PFSK-1 (cell line): Measurements from ENCODE around the gene PPP2R3C.

Experiments
- FOXP2 ChIP-seq: optimal IDR thresholded peaks from 2 replicates; pipeline ENCODE3; 2011; ENCODE audit warnings: borderline replicate concordance, control low read depth, inconsistent platforms; ENCODE audit not compliant: insufficient read depth; ENCODE audit errors: extremely low read length, extremely low read depth
- POLR2AphosphoS5 ChIP-seq: IDR thresholded peaks from 2 replicates; pipeline ENCODE4 v1.6.1; 2012; ENCODE audit warnings: low read depth, mild to moderate bottlenecking, control low read depth, low read length, moderate library complexity
- SIN3A ChIP-seq: IDR thresholded peaks from 2 replicates; pipeline ENCODE4 v1.6.1; 2012; ENCODE audit warnings: mild to moderate bottlenecking, low read length, moderate library complexity, borderline replicate concordance; ENCODE audit not compliant: insufficient read depth
- TAF1 ChIP-seq: IDR thresholded peaks from 2 replicates; pipeline ENCODE4 v1.6.1; 2012; ENCODE audit warnings: low read length, control low read depth, borderline replicate concordance; ENCODE audit not compliant: insufficient read depth
- TF ChIP-seq, protein P1 (sequence below), 2 experiments: IDR thresholded peaks; 2 replicates each; pipeline versions ENCODE4 v1.6.1 to v1.8.0; 2011 to 2012; ENCODE audit warnings: low read depth in 2 of 2, low read length in 2 of 2, control low read depth in 1 of 2, inconsistent platforms in 1 of 2, mild to moderate bottlenecking in 1 of 2, moderate library complexity in 1 of 2; ENCODE audit not compliant: insufficient read depth in 1 of 2

PPP2R3C gene

DNA sequence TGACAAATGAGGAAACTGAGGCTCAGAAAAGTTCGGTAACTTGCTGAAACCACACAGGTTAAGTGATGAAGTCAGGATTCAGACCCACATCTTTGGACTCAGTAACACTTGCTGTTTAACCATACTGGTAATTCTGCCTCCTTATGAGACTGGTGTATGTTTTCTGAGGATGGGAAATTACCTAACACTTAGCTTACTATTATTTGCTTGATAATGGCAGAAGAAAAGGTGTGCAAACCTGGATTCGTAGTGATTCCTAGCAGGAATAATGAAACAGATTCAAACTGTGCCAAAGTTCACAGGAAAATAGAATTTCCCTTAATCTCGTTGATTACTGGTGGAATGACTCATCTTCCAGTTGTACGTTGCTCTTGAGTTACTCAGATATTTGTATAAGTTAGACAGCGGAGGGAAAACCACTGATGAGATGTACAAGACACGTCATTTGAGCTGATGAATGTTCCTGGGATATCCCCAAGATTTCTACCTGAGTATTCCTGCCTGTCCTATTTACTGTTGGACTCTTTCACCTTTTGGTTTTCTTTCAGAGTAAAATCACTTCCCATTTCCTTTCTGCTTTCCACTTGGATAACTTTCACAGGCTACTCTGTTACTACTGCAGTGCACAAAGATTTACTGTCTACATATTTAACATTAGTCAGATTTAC is 38.1 kb upstream of the PPP2R3C start:
- TF ChIP-seq, protein P1, sequence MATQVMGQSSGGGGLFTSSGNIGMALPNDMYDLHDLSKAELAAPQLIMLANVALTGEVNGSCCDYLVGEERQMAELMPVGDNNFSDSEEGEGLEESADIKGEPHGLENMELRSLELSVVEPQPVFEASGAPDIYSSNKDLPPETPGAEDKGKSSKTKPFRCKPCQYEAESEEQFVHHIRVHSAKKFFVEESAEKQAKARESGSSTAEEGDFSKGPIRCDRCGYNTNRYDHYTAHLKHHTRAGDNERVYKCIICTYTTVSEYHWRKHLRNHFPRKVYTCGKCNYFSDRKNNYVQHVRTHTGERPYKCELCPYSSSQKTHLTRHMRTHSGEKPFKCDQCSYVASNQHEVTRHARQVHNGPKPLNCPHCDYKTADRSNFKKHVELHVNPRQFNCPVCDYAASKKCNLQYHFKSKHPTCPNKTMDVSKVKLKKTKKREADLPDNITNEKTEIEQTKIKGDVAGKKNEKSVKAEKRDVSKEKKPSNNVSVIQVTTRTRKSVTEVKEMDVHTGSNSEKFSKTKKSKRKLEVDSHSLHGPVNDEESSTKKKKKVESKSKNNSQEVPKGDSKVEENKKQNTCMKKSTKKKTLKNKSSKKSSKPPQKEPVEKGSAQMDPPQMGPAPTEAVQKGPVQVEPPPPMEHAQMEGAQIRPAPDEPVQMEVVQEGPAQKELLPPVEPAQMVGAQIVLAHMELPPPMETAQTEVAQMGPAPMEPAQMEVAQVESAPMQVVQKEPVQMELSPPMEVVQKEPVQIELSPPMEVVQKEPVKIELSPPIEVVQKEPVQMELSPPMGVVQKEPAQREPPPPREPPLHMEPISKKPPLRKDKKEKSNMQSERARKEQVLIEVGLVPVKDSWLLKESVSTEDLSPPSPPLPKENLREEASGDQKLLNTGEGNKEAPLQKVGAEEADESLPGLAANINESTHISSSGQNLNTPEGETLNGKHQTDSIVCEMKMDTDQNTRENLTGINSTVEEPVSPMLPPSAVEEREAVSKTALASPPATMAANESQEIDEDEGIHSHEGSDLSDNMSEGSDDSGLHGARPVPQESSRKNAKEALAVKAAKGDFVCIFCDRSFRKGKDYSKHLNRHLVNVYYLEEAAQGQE (IDR thresholded peaks at IDR 0.05; ENCODE audit: insufficient read depth in 1 of 2, low read depth in 2 of 2, low read length in 2 of 2): no peak
- TF ChIP-seq FOXP2 (no peak), POLR2AphosphoS5 (no peak), TAF1 (no peak), SIN3A (no peak)

DNA sequence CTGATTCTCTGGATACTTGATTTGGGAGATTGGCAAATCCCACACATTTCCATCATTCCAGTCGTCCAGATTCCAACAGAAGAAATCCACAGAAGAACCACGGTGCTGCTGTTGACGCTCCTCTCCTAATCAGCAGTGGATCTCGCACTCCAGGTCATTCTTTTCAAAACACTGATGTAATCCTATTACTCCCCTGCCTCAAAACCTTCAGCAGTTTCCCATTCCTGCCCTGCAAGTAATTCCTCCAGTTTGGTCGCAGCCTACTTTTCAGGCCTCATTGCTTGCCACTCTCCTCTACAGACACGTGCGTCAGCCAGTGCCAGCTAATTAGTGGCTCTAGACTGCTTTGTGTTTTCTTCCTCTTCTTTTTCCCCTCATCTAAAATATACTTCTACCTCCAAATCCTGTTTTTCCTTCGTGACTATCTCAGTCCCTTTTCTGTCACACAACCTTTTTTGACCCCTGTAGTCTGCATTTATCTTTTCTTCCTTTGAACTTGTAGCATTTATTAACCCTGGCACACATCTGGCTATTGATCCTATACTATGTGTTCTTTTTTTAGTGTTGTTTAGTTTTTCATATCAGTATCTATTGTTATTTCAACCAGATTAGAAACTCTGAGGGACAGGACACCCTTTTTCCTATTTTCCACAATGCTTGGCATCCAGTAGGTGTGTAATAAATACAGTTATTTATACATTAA is 37.3 kb upstream of the PPP2R3C start:
- TF ChIP-seq, protein P1 (IDR thresholded peaks at IDR 0.05; ENCODE audit: insufficient read depth in 1 of 2, low read depth in 2 of 2, low read length in 2 of 2): no peak
- TF ChIP-seq POLR2AphosphoS5: no peak
- TF ChIP-seq SIN3A: no peak
- no peak for TF ChIP-seq TAF1
- no peak for TF ChIP-seq FOXP2

DNA sequence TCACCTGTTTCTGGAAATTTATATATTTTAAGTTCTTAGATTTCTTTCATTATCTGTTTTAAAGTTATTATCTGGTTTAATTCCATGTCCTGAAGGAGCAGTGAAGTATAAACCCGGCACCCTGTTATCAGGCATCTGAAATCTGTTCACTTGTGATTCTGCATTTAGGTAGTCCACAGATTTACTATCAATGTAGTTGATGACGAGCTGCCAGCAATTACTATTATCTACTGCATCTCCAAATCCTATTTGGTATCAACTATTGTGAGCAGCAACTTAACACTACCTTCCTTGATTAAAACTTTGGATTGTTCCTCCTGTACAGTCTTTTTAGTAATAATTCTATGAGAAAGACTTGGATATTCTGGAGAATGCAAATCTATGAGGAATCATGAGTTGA is 36.7 kb upstream of the PPP2R3C start:
- TF ChIP-seq SIN3A (no peak), FOXP2 (no peak), TAF1 (no peak), POLR2AphosphoS5 (no peak)
- TF ChIP-seq, protein P1 (IDR thresholded peaks at IDR 0.05; ENCODE audit: insufficient read depth in 1 of 2, low read depth in 2 of 2, low read length in 2 of 2): no peak

DNA sequence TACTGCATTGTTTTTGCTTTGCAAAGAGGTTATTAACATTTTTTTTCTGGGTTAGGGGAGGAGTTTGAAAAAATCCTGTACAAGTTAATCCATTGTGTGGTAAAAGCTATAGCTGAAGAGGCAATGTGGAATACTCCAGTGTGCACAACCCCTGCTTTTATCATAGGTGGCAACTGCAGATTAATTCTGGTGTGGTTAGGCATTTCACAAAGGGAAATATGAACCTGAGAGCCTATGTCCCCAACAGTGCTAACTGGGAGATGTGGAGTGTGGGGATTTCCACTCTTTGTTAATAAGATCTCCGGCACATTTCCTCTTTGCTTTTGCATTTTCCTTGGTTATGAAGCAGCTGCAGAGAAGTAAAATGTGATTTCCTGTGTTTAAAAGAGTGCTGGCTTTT is 34.2 kb upstream of the PPP2R3C start:
- TF ChIP-seq SIN3A (no peak), FOXP2 (no peak), POLR2AphosphoS5 (no peak), TAF1 (no peak)
- TF ChIP-seq, protein P1 (IDR thresholded peaks at IDR 0.05; ENCODE audit: insufficient read depth in 1 of 2, low read depth in 2 of 2, low read length in 2 of 2): no peak
